ENCODE data around the gene ILF3. TPM values are rescaled to one million over a fixed set of nuclear protein-coding genes. Genes with fewer than 3 reads are reported as not detected.

The ILF3 gene
- polyA plus RNA-seq, 1 experiment, result 155 TPM

DNA sequence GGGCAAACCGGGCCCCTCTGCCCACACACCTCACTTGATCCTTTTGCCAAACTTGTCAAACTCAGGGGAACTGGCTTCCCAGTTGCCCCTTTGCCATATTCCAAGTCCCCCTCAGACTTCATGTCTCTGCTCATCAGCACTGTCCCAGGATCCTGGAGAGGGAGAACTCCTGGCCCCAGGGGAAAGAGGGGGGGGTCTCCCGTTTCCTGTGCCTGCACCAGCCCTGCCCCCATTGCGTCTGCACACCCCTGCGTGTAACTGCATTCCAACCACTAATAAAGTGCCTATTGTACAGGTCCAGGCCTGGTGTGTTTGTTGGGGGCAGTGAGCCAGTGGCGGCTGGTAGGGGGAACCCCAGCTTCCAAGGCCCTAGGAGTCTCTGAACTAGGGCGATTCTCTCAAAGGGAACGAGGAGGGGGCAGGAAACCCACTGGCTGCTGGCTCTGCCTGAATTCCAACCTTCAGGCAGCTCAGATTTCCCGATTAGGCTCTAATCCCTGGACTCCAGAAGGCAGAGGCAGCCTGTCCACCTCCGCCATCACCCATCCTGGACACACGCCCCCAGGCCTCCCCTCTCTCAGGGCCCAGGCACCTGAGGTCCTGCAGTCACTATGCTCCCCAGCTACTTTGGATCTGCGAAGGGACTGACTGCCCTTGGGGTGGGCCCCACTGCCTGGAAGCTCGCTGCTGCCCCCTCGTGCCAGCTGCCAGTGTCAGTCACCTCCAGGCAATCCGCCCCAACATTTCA, 9.7 kb upstream of the ILF3 start:
- TF ChIP-seq, protein P1, sequence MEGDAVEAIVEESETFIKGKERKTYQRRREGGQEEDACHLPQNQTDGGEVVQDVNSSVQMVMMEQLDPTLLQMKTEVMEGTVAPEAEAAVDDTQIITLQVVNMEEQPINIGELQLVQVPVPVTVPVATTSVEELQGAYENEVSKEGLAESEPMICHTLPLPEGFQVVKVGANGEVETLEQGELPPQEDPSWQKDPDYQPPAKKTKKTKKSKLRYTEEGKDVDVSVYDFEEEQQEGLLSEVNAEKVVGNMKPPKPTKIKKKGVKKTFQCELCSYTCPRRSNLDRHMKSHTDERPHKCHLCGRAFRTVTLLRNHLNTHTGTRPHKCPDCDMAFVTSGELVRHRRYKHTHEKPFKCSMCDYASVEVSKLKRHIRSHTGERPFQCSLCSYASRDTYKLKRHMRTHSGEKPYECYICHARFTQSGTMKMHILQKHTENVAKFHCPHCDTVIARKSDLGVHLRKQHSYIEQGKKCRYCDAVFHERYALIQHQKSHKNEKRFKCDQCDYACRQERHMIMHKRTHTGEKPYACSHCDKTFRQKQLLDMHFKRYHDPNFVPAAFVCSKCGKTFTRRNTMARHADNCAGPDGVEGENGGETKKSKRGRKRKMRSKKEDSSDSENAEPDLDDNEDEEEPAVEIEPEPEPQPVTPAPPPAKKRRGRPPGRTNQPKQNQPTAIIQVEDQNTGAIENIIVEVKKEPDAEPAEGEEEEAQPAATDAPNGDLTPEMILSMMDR (IDR thresholded peaks at IDR 0.05; ENCODE audit: low read depth, low read length), result peak; percentile 95
- H3K27me3 ChIP-seq (ENCODE audit: control insufficient read depth, insufficient read depth, low read length), result no peaks in the 10 kb centered on the region
- CTCF ChIA-PET, result interaction anchor here (0.6 to 7.7 kb wide), 32 partner anchors 12 to 239 kb away, joined by 3 to 273 read pairs (median 6); partner anchors contain the start of gene SLC44A2

DNA sequence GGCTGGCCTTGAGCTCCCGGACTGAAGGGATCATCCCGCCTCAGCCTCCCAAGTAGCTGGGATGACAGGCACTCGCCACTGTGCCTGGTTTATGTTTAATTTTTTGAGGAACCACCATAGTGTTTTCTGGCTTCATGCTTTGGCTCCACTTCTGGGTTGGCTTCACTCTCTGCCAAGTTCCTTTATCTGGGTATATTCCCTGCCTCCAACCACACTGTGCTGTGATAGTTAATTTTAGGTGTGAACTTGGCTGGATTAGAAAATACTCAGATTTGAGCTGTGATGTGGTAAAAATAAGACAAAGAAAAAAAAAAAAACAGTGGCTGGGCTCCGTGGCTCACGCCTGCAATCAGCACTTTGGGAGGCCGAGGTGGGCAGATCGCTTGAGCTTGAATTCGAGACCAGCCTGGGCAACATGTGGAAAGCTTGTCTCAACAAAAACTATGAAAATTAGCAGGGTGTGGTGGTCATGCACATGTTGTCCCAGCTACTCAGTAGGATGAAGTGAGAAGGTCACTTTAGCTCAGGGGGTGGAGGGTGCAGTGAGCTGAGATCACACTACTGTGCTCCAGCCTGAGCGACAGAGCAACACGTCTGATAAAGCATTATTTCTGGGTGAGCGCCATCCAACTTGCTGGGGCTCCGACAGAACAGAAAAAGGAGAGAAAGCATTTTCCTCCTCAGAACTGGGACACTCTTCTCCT, 7.5 kb upstream of the ILF3 start:
- POLR2A ChIA-PET, result interaction anchor here (0.7 to 0.8 kb wide), 2 partner anchors 65 to 66 kb away, joined by 4 to 6 read pairs; no protein-coding TSS in a partner anchor
- DNase-seq (ENCODE audit: low read depth, low spot score), result no peak
- CTCF ChIA-PET, result interaction anchor here (0.8 to 7.7 kb wide), 8 partner anchors 26 to 163 kb away, joined by 3 to 273 read pairs (median 7); no protein-coding TSS in a partner anchor
- TF ChIP-seq, protein P1 (IDR thresholded peaks at IDR 0.05; ENCODE audit: low read depth, low read length), result no peak
- no peak overlapping the region for H3K27ac ChIP-seq (ENCODE audit: low read depth, low read length)
- H3K9me3 ChIP-seq (ENCODE audit: control insufficient read depth, insufficient read depth, low read length), result no peaks in the 10 kb centered on the region
- no peak overlapping the region for H3K4me3 ChIP-seq (ENCODE audit: low read depth, low read length)
- no peaks in the 10 kb centered on the region for H3K27me3 ChIP-seq (ENCODE audit: control insufficient read depth, insufficient read depth, low read length)

More for the DNA sequence above, 9.7 kb upstream of the ILF3 start:
- Histone ChIP-seq H3K9me3 (ENCODE audit: control insufficient read depth, insufficient read depth, low read length) (no peaks in the 10 kb centered on the region), H3K27ac (ENCODE audit: low read depth, low read length) (no peak overlapping the region), H3K4me3 (ENCODE audit: low read depth, low read length) (no peak overlapping the region)
- peak; percentile 45 for DNase-seq (ENCODE audit: low read depth, low spot score)
- POLR2A ChIA-PET, result interaction anchor here (0.7 to 2.0 kb wide), 2 partner anchors 32 to 63 kb away, joined by 3 to 8 read pairs; no protein-coding TSS in a partner anchor

DNA sequence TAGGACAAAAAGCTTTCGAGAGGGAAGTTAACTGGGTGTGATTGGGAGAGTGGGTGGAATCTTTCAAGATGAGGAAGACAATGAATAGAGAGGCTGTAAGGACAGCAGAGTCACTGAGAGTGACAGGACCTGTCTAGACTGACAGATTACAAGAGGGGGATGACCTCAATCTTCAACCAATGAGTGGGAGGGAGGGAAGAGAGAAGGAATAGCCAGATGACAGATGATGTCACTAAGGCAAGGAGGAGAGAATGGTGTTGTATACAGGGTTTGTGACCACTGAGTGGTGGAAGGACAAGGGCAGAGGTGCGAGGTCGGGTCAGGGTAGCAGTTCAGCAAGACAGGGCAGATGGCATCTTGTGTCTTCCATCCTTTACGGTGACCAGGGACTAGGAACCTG, 5.8 kb upstream of the ILF3 start:
- no peak overlapping the region for H3K4me3 ChIP-seq (ENCODE audit: low read depth, low read length)
- ChIA-PET CTCF (interaction anchor here (1.2 to 7.7 kb wide), 2 partner anchors 67 to 245 kb away, joined by 4 to 273 read pairs; partner anchors contain the start of gene CDC37), POLR2A (interaction anchor here (0.7 kb wide), 1 partner anchor 78 kb away, joined by 5 read pairs; no protein-coding TSS in a partner anchor)
- DNase-seq (ENCODE audit: low read depth, low spot score), result no peak
- peaks cover 3% of the 10 kb centered on the region; the same call in 1 of the 2 replicates for H3K9me3 ChIP-seq (ENCODE audit: control insufficient read depth, insufficient read depth, low read length)
- TF ChIP-seq, protein P1 (IDR thresholded peaks at IDR 0.05; ENCODE audit: low read depth, low read length), result no peak
- H3K27ac ChIP-seq (ENCODE audit: low read depth, low read length), result no peak overlapping the region
- no peaks in the 10 kb centered on the region for H3K27me3 ChIP-seq (ENCODE audit: control insufficient read depth, insufficient read depth, low read length)

DNA sequence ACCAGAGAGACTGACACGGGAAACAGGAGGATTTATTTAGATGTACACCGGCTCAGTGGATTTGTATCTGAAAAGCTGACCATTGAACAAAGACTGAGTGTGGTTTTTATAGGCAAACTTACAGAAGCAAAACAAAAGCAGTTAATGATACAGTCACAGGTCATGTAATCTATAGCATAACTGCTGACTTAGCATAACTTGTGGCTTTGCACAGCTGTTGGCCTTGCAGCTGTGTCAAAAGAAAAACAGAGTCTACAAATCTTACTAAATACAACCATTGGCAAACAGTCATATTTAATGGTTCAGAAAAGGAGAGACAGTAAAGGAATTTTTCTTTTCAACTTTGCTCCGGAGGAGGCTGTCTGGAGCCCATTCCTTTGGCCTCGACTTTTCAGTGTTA, 2.3 kb upstream of the ILF3 start:
- no peaks in the 10 kb centered on the region for H3K27me3 ChIP-seq (ENCODE audit: control insufficient read depth, insufficient read depth, low read length)
- no peak overlapping the region for H3K4me3 ChIP-seq (ENCODE audit: low read depth, low read length)
- DNase-seq (ENCODE audit: low read depth, low spot score), result no peak
- POLR2A ChIA-PET, result no interaction called here
- H3K27ac ChIP-seq (ENCODE audit: low read depth, low read length), result no peak overlapping the region
- H3K9me3 ChIP-seq (ENCODE audit: control insufficient read depth, insufficient read depth, low read length), result peaks cover 5% of the 10 kb centered on the region; the same call in 1 of the 2 replicates
- TF ChIP-seq, protein P1 (IDR thresholded peaks at IDR 0.05; ENCODE audit: low read depth, low read length), result no peak
- CTCF ChIA-PET, result interaction anchor here (0.6 to 2.7 kb wide), 2 partner anchors 49 to 71 kb away, joined by 3 to 12 read pairs; partner anchors contain the start of gene QTRT1
